Measurements from ENCODE around the gene MDK. TPM values are rescaled to one million over a fixed set of nuclear protein-coding genes. Genes with fewer than 3 reads are reported as not detected.
"Not testable (repeated sequence)": the region's sequence is repeated elsewhere in the genome, so short reads cannot be mapped to it uniquely, and the experiment has no call there.

The MDK gene
- total and polyA plus RNA-seq, 2 experiments from 2014 or later, result 388 to 477 TPM

DNA sequence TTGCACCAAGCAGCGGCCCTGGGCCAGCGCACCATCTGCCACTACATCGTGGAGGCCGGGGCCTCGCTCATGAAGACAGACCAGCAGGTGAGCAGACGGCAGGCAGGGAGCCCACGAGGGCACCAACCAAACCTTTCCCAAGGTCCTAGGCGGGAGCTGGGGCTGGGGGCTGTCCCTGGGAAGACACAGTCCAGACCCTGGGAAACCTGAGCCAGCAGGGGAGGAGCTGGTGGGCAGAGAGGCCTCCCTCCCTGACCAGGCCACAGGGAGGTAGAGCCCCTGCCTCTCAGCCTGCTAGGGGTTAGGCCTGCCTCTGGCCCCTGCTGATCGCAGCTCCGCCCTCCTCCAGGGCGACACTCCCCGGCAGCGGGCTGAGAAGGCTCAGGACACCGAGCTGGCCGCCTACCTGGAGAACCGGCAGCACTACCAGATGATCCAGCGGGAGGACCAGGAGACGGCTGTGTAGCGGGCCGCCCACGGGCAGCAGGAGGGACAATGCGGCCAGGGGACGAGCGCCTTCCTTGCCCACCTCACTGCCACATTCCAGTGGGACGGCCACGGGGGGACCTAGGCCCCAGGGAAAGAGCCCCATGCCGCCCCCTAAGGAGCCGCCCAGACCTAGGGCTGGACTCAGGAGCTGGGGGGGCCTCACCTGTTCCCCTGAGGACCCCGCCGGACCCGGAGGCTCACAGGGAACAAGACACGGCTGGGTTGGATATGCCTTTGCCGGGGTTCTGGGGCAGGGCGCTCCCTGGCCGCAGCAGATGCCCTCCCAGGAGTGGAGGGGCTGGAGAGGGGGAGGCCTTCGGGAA lies 1.8 kb upstream of the MDK start:
- H3K27me3 Mint-ChIP-seq (ENCODE audit: insufficient read depth, low read depth, poor library complexity); H3K27me3 ChIP-seq (ENCODE audit: insufficient read depth); H3K9me2 ChIP-seq (ENCODE audit: insufficient read depth); H3K36me3 ChIP-seq (ENCODE audit: insufficient read depth); H3K79me2 ChIP-seq (replicated peaks; ENCODE audit: insufficient read depth); H3K27ac Mint-ChIP-seq; H3K9me3 Mint-ChIP-seq; H4K20me1 ChIP-seq (replicated peaks; ENCODE audit: insufficient read depth); H2AFZ ChIP-seq: not testable (repeated sequence)
- Histone ChIP-seq H3F3A (replicated peaks; ENCODE audit: low read depth) (peaks cover 35% of the 10 kb centered on the region), H3K4me2 (peak overlapping the region; percentile 95), H3K4me1 (ENCODE audit: insufficient read depth) (peaks cover 19% of the 10 kb centered on the region), H3K4me3 (peak overlapping the region; percentile 92), H3K27ac (ENCODE audit: low read depth) (0 out of 2 replicates have a peak overlapping the region, but pooled peaks have one; percentile 39)
- Mint-ChIP-seq H3K36me3 (ENCODE audit: low read depth) (peaks cover 33% of the 10 kb centered on the region), H3K4me1 (peaks cover 25% of the 10 kb centered on the region), H3K4me3 (peak overlapping the region; percentile 68)
- TF ChIP-seq POLR2AphosphoS5 (IDR thresholded peaks at IDR 0.05; ENCODE audit: low read depth), result peak; percentile 28; the same call in 1 of the 2 replicates
- DNase-seq (ENCODE audit: low spot score), result peak; percentile 83
- peak; percentile 53 for ATAC-seq

DNA sequence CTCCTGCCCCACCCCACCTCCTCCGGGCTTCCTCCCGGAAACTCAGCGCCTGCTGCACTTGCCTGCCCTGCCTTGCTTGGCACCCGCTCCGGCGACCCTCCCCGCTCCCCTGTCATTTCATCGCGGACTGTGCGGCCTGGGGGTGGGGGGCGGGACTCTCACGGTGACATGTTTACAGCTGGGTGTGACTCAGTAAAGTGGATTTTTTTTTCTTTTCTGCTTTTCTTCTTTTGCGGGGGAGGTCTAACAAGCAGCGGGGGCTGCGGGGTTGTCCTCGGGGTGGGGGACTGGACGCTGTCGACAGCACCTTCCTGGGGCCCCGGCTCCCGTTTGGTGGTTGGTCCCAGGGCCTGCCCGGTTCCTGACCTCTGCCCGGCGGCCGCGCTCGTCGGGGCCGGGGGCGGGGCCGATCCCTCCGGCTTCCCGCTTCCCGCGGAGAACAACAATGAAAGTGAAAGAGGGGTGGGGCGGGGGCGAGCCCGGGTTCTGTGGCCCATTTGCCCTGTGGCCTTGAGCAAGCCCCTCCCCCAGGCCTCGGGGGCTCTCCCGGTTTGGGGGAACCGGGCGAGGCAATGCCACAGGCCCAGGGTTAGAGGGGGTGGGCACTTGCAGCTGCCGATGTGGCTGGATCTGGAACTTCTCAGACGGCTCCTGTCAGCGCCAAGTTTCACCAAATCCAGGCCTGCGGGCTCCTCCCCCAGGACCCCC lies 975 bp upstream of the MDK start:
- H3K27ac Mint-ChIP-seq, result peak overlapping the region; percentile 62
- H3K27ac ChIP-seq (ENCODE audit: low read depth), result peak overlapping the region; percentile 94
- peak overlapping the region; percentile 79 for H3K4me3 Mint-ChIP-seq
- peaks cover 35% of the 10 kb centered on the region for H3F3A ChIP-seq (replicated peaks; ENCODE audit: low read depth)
- ATAC-seq, result peak; percentile 23
- H3K27me3 ChIP-seq (ENCODE audit: insufficient read depth), result no peaks in the 10 kb centered on the region
- H2AFZ ChIP-seq, result no peak overlapping the region
- peak overlapping the region; percentile 92 for H3K4me3 ChIP-seq
- H3K36me3 Mint-ChIP-seq (ENCODE audit: low read depth), result peaks cover 29% of the 10 kb centered on the region
- H3K27me3 Mint-ChIP-seq (ENCODE audit: insufficient read depth, low read depth, poor library complexity), result peaks cover 15% of the 10 kb centered on the region
- H3K9me2 ChIP-seq (ENCODE audit: insufficient read depth), result no peaks in the 10 kb centered on the region
- H3K79me2 ChIP-seq (replicated peaks; ENCODE audit: insufficient read depth), result no peaks in the 10 kb centered on the region
- no peaks in the 10 kb centered on the region for H3K9me3 Mint-ChIP-seq
- H3K36me3 ChIP-seq (ENCODE audit: insufficient read depth), result no peaks in the 10 kb centered on the region; the same call in 1 of the 2 replicates
- peak overlapping the region; percentile 95 for H3K4me2 ChIP-seq
- H3K4me1 Mint-ChIP-seq, result peaks cover 25% of the 10 kb centered on the region
- peak; percentile 90 for DNase-seq (ENCODE audit: low spot score)
- peaks cover 19% of the 10 kb centered on the region for H3K4me1 ChIP-seq (ENCODE audit: insufficient read depth)
- no peaks in the 10 kb centered on the region; the same call in 1 of the 2 replicates for H4K20me1 ChIP-seq (replicated peaks; ENCODE audit: insufficient read depth)
- TF ChIP-seq, protein P1, sequence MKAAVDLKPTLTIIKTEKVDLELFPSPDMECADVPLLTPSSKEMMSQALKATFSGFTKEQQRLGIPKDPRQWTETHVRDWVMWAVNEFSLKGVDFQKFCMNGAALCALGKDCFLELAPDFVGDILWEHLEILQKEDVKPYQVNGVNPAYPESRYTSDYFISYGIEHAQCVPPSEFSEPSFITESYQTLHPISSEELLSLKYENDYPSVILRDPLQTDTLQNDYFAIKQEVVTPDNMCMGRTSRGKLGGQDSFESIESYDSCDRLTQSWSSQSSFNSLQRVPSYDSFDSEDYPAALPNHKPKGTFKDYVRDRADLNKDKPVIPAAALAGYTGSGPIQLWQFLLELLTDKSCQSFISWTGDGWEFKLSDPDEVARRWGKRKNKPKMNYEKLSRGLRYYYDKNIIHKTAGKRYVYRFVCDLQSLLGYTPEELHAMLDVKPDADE (IDR thresholded peaks at IDR 0.05), result no peak
- no peak for TF ChIP-seq CREB1 (CRISPR knock-in tag; IDR thresholded peaks at IDR 0.05; ENCODE audit: low read depth)
- TF ChIP-seq, protein P2, sequence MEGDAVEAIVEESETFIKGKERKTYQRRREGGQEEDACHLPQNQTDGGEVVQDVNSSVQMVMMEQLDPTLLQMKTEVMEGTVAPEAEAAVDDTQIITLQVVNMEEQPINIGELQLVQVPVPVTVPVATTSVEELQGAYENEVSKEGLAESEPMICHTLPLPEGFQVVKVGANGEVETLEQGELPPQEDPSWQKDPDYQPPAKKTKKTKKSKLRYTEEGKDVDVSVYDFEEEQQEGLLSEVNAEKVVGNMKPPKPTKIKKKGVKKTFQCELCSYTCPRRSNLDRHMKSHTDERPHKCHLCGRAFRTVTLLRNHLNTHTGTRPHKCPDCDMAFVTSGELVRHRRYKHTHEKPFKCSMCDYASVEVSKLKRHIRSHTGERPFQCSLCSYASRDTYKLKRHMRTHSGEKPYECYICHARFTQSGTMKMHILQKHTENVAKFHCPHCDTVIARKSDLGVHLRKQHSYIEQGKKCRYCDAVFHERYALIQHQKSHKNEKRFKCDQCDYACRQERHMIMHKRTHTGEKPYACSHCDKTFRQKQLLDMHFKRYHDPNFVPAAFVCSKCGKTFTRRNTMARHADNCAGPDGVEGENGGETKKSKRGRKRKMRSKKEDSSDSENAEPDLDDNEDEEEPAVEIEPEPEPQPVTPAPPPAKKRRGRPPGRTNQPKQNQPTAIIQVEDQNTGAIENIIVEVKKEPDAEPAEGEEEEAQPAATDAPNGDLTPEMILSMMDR (conservative IDR thresholded peaks at IDR 0.05; ENCODE audit: low read depth in 2 of 2), result no peak
- TF ChIP-seq JUNB (IDR thresholded peaks at IDR 0.05; ENCODE audit: unreplicated experiment), result no peak
- no peak for TF ChIP-seq EZH2phosphoT487 (IDR thresholded peaks at IDR 0.05; ENCODE audit: unreplicated experiment)
- no peak for TF ChIP-seq EZH2 (IDR thresholded peaks at IDR 0.05; ENCODE audit: low read depth, unreplicated experiment)
- no peak for TF ChIP-seq STAT1 (IDR thresholded peaks at IDR 0.05; ENCODE audit: unreplicated experiment)
- TF ChIP-seq, protein P3, sequence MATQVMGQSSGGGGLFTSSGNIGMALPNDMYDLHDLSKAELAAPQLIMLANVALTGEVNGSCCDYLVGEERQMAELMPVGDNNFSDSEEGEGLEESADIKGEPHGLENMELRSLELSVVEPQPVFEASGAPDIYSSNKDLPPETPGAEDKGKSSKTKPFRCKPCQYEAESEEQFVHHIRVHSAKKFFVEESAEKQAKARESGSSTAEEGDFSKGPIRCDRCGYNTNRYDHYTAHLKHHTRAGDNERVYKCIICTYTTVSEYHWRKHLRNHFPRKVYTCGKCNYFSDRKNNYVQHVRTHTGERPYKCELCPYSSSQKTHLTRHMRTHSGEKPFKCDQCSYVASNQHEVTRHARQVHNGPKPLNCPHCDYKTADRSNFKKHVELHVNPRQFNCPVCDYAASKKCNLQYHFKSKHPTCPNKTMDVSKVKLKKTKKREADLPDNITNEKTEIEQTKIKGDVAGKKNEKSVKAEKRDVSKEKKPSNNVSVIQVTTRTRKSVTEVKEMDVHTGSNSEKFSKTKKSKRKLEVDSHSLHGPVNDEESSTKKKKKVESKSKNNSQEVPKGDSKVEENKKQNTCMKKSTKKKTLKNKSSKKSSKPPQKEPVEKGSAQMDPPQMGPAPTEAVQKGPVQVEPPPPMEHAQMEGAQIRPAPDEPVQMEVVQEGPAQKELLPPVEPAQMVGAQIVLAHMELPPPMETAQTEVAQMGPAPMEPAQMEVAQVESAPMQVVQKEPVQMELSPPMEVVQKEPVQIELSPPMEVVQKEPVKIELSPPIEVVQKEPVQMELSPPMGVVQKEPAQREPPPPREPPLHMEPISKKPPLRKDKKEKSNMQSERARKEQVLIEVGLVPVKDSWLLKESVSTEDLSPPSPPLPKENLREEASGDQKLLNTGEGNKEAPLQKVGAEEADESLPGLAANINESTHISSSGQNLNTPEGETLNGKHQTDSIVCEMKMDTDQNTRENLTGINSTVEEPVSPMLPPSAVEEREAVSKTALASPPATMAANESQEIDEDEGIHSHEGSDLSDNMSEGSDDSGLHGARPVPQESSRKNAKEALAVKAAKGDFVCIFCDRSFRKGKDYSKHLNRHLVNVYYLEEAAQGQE (IDR thresholded peaks at IDR 0.05; ENCODE audit: unreplicated experiment), result no peak
- TF ChIP-seq NANOG (IDR thresholded peaks at IDR 0.05; ENCODE audit: borderline replicate concordance), result no peak
- no peak for TF ChIP-seq ZNF331 (CRISPR knock-in tag; IDR thresholded peaks at IDR 0.05; ENCODE audit: low read depth)

All from GM23338 (cell line).